Measurements from ENCODE around the gene CD200.

- TF ChIP-seq POLR2AphosphoS5 (IDR thresholded peaks at IDR 0.05), result no peak
- TF ChIP-seq CTCF (IDR thresholded peaks at IDR 0.05), result peak; percentile 57 to 72 (median 60)
- TF ChIP-seq POLR2A (IDR thresholded peaks at IDR 0.05), result no peak
- no peak for TF ChIP-seq EP300 (IDR thresholded peaks at IDR 0.05; ENCODE audit: low read depth)
Observed at GRCh38 chr3:112327371-112327951, 5.5 kb upstream of the CD200 start.

Measured in transverse colon (tissue), 4 donors.